NOMO-1 (cell line): Measurements from ENCODE around the gene COX8A.
"Not testable (repeated sequence)": the region's sequence is repeated elsewhere in the genome, so short reads cannot be mapped to it uniquely, and the experiment has no call there.

ENCODE experiments used
- DNase-seq, 2 experiments: peaks; one replicate each; lab custom pipeline; 2025; ENCODE audit not compliant: unreplicated experiment in 2 of 2; lab: John Stamatoyannopoulos, UW

The COX8A gene, protein sequence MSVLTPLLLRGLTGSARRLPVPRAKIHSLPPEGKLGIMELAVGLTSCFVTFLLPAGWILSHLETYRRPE

DNA sequence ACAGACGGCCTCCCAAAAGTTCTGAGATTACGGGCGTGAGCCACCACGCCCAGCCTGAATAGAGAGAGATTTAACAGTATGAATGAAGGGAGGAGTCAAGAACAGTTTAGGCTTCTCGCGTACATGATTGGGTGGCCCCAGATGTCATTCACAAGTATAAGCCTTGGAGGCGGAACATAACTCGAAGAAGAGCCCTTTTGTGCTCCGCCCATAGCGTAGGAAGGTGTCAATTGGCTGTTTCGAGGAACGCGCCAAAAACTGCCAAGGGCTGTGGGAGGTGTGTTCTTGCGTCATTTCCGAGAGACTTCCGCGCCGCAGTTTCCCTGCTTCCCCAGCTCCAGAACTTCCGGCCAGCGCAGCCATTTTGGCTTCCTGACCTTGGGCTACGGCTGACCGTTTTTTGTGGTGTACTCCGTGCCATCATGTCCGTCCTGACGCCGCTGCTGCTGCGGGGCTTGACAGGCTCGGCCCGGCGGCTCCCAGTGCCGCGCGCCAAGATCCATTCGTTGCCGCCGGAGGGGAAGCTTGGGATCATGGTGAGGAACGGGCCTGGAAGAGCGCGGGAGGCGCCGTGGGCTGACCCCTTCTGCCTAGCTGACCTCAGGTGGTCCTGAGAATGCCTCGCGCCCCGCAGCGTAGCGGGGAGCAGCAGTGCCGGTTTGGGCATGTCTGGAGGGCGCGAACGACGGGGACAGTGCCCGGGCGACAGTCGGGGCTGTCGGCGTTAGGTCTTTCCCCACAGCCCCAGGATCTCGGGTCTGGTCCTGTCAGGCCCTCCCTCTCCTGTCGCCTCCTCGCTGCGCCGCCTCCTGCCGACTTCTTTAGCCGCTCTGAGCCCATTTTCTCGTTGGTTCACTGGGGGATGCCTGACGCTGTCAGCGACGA is at the start of gene COX8A:
Gene COX8A, plus strand, starts transcription at position 362 of the 885 bp plus-strand sequence. Its CDS starts 61 bp downstream, at position 423.
- DNase-seq: peak; percentile 99 to 100

DNA sequence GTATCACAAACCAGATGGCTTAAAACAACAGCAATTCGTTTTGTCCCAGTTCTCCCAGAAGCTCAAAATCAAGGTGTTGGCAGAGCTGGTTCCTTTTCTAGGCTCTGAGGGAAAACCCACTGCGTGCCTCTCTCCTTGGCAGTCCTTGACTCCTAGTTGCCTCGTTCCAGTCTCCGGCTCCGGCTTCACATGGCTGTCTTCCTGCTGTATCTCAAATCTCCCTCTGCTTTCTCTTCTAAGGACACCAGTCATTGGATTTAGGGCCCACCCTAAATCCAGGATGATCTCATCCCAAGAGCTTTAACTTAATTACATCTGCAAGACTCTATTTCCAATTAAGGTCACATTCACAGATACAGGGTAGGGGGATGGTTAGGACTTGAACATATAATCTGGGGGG is 44.8 kb upstream of the COX8A start:
- no peak for DNase-seq

DNA sequence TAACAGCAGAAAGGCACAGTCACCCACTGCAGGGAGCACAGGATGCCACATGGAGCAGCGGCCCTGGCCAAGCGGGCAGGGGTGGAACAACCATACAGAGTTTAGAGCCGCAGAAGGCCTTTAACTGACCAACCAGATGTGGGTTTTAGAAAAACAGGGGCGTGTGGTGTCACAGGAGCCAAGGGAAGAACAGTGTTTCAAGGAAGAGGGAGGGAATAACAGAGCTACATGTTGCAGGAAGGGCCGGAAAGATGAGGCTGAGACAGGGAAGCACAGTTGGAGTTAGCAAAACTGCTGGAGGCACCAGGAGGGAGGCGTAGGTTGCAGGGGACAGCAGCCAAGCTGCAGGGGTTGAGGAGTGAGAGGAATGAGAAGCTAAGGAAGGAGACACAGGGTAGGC is 43.4 kb upstream of the COX8A start:
- no peak for DNase-seq

DNA sequence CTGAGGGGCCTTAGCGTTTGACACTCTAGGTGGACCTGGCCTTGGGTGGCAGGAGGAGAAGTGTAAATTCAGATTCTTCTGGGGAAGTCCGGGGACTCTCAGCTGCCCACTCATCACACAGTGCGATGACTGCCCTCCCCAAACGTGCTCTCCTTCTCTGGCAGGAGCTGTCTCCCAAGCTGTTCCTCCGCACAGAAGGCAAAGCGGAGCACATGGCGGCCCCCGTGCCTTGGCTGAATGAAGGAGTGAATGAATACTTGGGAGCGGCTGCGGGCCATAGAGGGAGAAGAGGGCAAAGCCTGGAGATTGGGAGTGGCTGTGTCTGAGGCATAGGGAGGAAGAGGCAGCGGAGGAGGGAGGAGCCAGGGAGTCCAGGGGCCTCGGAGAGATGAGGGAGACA is 42.5 kb upstream of the COX8A start:
- DNase-seq: no peak

DNA sequence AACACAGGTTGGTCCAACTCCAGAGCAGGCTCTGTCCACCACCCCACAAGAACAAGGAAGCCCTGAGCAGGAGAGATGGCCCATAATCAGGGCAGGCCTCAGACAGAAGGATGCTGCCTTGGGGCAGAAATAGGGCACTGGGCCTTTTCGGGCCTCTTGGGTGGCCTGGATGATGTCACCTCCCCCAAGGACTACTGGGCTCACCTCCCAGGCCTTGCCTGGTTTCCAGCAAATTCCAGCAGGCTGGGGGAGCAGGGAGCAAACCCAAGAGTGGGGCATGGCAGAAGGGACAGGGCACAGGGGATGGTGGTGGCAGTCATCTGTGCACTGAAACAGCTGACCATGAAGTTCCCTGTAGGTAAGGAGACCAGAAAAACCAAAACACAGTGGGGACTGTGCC is 41.0 kb upstream of the COX8A start:
- DNase-seq: no peak

DNA sequence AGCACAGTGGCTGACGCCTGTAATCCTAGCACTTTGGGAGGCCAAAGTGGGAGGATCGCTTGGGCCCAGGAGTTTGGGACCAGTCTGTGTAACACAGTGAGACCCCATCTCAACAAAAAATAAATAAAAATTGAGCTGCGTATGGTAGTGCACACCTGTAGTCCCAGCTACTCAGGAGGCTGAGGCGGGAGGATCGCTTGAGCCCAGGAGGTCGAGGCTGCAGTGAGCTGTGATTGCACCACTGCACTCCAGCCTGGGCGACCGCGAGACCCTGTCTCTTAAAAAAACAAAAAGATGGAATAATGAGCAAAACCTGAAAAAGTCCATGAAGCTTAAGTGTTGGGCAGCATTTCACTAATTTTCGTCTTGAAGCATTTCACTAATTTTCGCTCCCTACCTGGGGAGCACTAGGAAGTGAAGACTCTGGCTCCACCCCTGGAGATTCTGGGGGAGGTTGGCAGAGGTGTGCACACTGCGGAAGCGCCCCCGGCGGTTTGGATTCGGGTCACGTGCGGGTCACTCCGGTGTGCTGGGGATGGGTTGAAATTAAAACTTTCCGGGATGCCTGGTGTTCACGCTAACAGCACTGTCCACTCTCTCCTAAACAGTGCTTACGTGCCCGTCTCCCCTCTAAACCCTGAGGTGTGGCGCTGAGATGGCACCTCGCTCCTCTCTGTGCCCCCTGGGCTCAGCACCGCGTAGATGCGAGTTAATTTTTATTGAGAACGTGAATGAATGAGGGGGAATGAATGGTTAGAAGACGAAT is 36.5 kb upstream of the COX8A start:
- DNase-seq: peak in 1 of 2 experiments; percentile 18

DNA sequence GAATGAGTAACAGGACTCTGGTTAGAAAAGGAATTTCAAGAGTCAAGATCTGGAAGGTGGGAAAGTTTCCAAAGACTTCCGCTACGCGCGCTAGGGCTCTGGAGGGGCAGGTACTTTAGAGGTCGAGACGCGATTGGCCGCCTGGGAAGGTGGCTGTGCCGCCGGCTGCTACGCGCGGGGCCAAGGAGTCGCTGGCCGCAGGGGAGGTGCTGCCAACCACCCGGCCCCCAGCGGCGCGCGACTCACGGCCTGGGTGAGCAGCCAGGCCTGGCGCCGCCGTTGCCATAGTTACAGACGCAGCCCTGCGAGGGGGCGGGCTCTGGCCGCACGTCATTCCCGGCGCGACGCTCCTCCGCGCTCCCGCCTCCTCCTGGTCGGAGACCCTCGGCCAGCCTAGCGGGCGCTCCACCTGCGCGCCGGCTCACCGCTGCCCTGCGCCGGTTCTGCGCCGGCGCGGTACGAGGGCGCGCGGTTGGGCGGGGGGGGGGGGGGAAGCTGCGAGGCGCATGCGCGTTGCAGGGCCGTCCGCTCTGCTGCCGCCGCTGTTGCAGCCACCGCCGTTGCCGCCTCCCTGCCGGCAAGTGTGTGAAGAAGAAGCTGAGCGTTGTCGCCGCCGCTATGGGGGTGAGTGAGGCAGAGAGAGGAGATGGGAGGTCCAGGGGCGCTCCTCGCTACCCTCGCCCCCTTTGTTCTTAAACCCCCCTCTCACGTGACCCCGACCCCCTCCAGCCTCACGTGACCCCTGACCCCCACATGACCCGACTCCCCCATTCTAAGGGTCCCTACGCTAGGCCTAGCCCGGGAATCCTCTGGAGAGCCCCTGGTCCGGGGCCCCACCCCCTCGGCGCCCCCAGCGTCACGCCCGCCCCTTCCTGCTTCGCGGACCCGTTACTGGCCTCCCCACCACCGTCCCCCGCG is 35.7 kb upstream of the COX8A start, which contains the start of gene NAA40:
Gene NAA40, plus strand, starts transcription at position 524 of the 918 bp plus-strand sequence. Its CDS starts 95 bp downstream, at position 619.
- peak; percentile 97 to 99 for DNase-seq

DNA sequence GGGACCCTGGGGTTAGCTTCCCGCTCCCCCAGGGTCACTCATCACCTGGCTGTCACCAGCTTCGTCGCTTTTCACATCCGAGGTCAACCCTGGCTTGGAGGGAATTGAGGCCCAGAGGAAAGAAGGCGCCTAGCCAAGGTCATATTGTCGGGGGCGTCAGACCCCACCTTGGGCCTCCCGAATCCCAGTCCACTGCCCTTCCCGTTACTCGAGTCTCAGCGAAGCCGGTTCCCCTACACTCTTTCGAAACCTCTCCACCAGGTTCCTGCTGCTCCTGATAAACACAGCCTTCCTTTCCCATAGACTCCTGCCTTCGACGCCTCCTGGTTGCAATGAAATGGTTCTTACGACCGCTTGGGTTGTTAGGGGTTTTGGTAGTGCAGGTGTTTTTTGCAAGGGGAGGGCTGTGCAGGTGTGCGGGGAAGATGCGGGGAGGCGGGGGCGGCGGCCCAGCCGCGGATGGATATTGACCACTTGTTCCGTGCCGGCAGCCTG is 35.0 kb upstream of the COX8A start:
- DNase-seq: peak in 1 of 2 experiments; percentile 23

DNA sequence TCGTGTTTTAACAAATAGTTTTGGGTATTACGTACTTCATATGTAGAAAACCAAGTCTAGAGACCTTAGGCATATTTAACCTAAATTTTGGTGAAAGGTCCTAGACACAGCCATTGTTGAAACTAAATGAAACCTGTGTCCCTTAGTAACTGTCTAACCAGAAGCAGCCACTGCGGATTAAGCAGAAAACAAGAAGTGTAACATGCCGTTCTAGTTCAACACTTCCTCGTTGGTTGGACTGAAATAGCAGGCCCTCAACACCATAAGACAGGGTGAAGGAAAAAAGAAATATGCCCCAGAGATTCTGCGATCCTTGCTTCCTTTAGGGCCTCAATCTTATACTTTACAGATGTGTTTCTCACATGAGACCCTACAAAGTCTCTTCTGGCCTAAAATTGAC is 33.6 kb upstream of the COX8A start:
- peak; percentile 47 to 80 for DNase-seq

DNA sequence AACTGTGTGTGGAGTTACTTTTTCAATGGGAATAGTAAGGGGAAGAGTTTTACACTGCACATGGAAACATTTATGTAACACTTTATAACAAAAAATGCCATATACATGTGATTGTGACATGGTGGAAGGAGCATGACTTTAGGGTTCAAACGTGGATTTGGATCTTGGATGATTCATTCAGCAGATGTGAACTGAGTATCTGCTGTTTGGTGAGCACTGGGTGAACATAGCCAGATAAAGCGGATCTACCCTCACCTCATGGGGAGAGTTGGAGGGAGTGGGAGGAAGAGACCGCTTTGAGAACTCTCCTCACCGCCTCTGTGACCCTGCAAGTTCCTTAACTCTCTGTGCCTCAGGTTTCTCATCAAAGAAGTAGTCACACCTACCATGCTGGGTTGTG is 32.5 kb upstream of the COX8A start:
- no peak for DNase-seq

DNA sequence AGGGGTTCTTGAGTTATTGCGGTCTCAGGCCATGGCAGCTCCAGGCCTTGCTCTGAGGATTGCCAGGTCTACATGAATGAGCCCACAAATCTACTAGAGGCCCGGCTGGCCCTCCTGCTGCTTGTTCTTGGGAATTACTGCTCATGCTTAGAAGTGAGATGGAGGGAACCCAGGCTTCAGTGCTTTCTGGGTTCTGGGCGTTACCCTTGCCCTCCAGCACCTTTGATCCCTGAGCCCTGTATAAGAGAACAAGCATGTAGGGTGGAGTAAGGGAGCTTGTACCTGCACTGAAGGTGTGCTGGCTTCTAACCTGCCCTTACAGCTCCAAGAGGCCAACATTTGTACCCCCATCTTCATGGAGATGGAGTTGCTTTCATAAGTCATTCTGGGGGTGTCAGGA is 31.6 kb upstream of the COX8A start:
- DNase-seq: no peak

DNA sequence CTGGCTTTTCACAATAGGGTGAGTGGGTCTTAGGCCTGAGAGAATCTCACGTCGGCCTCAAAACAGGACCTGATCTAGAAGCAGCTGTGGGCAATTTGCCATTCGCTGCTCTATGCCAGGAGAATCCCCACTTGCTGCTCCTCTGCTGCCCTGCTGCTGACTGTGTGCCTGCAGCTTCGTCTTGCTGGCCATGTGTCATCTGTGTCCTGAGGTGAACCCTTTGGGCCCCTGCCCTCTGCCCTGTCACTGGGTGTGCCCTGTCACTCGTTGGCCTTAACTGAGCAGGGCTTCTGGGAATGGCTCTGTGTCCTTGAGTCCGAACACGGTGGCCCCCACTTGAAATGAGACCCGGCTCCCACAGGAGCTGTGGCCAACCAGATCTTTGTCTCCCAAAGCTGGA is 29.4 kb upstream of the COX8A start:
- no peak for DNase-seq

DNA sequence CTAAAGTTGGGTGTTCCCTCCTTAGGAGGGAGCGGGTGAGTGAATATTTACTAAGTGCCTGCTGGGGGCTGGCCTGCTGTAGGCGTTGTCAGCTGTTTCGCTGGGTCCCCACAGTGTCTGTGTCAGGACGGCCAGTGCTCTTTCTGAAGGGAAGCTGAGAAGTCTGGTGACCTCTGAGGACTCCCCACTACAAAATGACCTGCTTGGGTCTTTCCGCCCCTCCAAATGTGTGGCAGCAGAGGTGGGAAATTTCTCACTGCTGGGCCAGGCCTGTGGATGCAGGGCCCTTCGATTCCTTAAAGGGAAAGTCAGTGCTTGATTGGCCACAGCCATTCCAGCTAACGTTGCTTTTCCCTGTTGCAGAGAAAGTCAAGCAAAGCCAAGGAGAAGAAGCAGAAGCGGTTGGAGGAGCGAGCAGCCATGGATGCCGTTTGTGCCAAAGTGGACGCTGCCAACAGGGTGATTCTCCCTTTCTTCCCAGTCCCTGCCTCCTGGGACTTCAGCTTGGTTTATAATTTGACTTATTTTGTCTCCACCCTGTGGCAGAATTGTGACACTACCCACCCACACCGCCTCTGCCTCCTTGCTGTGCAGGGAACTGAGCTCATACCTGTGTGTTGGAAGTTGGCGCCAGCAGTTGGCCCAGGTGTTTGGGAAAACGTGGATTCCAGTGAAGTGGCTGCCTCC is 28.8 kb upstream of the COX8A start:
- peak; percentile 14 to 49 for DNase-seq

DNA sequence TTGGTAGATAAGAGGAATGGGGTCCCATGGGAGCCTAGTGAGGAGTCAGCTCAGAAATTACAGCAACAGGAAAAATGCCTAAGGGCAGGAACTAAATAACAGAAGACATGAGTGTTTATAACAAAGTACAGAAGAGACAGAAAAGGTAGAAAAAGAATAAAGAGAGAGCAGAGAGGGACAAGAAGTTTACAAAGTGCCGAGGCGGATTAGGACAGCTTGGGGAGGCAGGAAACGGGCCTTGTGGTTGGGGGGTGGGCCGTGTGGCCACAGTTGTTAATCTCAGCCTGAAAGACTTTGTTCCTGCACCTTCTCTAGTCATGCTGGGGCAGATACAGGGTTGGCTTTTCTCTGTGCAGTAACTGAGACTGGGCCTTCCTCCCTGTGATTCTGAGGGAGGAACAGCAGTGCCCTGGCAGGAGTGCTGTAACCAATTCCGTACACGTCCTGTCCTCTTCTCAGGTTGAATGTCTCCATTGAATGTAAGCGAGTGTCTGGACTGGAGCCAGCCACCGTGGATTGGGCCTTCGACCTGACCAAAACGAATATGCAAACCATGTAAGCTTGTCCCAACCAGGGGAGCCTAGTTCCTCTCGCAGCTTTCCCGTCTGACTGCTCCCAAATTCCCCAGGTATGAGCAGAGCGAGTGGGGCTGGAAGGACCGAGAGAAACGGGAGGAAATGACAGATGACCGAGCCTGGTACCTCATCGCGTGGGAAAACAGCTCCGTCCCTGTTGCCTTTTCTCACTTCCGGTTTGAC is 22.5 kb upstream of the COX8A start:
- DNase-seq: no peak

DNA sequence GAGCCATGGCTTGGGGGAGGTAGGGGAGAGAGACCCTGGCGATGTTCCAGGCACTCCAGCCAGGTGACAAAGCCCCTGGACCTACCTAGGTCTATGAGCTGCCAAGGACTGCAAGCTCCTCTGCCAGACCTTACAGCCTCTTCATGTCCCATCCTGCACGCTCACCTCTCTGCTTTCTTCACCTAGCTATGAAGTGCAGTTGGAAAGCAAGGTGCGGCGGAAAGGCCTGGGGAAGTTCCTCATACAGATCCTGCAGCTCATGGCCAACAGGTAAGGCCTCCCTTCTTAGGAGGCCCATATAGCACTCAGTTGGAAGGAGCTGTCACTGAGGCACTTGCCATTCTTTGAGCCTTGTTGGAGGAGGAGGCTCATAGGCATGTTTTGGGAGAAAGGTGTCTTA is 21.9 kb upstream of the COX8A start:
- no peak for DNase-seq

DNA sequence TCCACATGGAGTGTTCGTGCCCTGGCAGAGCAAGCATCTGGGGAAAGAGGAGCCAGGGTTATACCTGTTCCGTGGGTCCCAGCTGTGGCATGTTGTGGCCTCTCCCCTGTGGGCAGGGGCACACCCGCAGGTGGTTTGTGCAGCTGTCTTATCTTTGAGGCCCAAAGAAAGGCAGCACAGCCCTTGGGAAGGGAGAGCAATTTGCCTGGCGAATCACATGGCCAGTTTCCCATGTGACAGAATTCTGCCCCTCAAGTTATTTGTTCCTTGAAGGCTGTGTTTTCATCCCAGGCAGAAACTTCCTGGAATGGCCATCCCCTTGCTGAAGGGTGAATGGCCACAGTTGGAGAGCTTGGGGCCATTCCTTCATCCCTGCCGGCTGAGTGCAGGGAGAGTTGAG is 16.4 kb upstream of the COX8A start:
- no peak for DNase-seq

DNA sequence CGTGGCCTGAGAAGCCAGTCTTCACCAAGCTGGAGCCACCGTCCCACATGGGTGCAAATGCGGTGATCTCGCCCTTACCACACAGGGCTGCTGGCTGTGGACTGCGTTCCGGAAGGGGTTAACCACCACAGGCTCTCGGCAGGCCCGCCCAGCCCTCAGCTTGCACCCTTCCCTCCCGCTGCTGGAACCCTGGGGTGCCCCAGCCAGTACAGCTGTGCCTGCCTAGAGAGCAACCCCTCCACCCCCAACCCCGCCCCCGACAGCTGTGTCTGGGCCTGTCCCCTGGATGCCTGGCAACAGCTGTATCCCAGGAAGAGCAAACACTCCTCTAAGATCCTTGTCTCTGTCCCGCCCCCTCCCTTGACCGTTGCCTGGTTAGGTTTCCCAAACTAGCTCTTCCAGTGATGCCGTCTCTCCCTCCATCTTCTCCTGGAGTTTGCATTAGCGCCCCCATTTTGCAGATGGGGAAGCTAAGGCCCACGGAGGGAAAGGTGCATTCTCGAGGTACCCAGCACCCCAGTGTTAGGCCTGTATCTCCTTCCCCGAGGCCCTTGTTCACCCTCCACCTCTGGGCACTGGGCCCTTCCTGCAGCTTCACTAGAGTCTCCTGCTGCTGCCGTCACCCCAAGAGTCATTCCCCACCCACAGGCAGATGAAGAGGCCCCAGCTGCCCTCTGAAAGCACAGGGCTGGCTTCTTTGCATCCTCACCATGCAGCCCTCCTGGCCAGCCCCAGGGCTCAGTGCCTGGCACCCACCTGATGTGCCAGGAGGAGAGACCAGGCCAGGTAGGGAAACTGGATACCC is 12.6 kb upstream of the COX8A start:
- no peak for DNase-seq

DNA sequence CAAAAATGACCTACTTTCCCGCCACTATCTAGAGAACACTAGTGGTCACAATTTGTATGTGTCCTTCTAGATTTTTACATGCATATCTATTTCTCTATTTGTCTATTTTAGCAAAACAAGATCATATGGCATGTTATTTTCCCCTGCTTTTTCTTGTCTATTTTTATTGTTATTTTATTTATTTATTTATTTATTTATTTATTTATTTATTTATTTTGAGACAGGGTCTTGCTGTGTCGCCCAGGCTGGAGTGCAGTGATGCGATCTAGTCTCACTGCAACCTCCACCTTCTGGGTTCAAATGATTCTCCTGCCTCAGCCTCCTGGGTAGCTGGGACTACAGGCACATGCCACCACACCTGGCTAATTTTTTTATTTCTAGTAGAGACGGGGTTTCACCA is 10.5 kb upstream of the COX8A start:
- not testable (repeated sequence) for DNase-seq
